ENCODE measurements around the gene CDK17. TPM values are rescaled to one million over a fixed set of nuclear protein-coding genes. Genes with fewer than 3 reads are reported as not detected.

The CDK17 gene
- total RNA-seq, 1 experiment from 2014 or later = 21.4 TPM

DNA sequence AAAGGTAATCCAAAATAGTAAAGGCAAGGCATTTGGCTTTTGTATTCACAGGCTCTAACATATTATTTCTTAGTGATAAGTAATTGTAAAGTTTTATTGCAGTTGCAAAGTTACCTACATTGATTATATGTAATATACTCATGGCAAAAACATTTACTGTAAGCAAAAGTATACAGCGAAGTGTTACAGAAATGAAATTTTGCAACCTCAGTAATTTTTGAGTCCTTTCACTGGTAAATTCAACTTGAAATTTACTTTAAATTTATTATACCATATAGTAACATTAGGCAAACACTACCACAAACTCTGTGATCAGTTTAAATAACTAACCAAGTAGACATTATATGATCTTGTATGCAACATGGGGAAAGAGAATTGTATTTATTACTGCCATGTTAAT, 89.0 kb downstream of the CDK17 start:
- H3K9me2 ChIP-seq (ENCODE audit: insufficient read depth) = no peaks in the 10 kb centered on the region
- peaks cover 7% of the 10 kb centered on the region in 2 experiments; a peak in 3 of 4 replicates for H3K4me1 ChIP-seq (ENCODE audit: control insufficient read depth in 1 of 2, insufficient read depth in 2 of 2, low read length in 2 of 2)
- DNase-seq (ENCODE audit: low read depth, low spot score) (no peak), ATAC-seq (no peak)
- no peak overlapping the region for H3K4me3 ChIP-seq (replicated peaks in 1 of 2; ENCODE audit: low read depth in 1 of 2, low read length in 2 of 2)
- CTCF ChIA-PET = no interaction called here
- intact Hi-C loops (cut with micrococcal nuclease) = no loop called here
- H2AFZ ChIP-seq (ENCODE audit: low read depth, low read length, poor library complexity, severe bottlenecking) = no peak overlapping the region
- POLR2A ChIA-PET = no interaction called here
- peaks cover 24% of the 10 kb centered on the region for H3K79me2 ChIP-seq (ENCODE audit: insufficient read depth, low read length)
- TF ChIP-seq, protein P1, sequence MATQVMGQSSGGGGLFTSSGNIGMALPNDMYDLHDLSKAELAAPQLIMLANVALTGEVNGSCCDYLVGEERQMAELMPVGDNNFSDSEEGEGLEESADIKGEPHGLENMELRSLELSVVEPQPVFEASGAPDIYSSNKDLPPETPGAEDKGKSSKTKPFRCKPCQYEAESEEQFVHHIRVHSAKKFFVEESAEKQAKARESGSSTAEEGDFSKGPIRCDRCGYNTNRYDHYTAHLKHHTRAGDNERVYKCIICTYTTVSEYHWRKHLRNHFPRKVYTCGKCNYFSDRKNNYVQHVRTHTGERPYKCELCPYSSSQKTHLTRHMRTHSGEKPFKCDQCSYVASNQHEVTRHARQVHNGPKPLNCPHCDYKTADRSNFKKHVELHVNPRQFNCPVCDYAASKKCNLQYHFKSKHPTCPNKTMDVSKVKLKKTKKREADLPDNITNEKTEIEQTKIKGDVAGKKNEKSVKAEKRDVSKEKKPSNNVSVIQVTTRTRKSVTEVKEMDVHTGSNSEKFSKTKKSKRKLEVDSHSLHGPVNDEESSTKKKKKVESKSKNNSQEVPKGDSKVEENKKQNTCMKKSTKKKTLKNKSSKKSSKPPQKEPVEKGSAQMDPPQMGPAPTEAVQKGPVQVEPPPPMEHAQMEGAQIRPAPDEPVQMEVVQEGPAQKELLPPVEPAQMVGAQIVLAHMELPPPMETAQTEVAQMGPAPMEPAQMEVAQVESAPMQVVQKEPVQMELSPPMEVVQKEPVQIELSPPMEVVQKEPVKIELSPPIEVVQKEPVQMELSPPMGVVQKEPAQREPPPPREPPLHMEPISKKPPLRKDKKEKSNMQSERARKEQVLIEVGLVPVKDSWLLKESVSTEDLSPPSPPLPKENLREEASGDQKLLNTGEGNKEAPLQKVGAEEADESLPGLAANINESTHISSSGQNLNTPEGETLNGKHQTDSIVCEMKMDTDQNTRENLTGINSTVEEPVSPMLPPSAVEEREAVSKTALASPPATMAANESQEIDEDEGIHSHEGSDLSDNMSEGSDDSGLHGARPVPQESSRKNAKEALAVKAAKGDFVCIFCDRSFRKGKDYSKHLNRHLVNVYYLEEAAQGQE (IDR thresholded peaks at IDR 0.05; ENCODE audit: low read depth) = no peak
- RAD21 ChIA-PET (ENCODE audit: low non-redundant PET in 1 of 2, low total read pairs in 2 of 2, uncharacterized antibody in 2 of 2, unreplicated experiment in 2 of 2) = no interaction called here
- no peaks in the 10 kb centered on the region for H4K20me1 ChIP-seq (ENCODE audit: insufficient read depth)
- no peaks in the 10 kb centered on the region; a peak in 1 of 4 replicates for H3K36me3 ChIP-seq (ENCODE audit: control insufficient read depth in 1 of 2, insufficient read depth in 2 of 2, low read length in 2 of 2)
- H3K9ac ChIP-seq (ENCODE audit: low read length) = no peak overlapping the region
- no TSS peak for BruUV-seq (replicated peaks)
- H3K27ac ChIP-seq (ENCODE audit: low read depth, low read length) = no peak overlapping the region
- H3K9me3 ChIP-seq (ENCODE audit: control insufficient read depth in 1 of 2, insufficient read depth in 1 of 2, low read depth in 1 of 2, low read length in 2 of 2) = no peaks in the 10 kb centered on the region
- H3K4me2 ChIP-seq (ENCODE audit: low read length) = no peak overlapping the region
- no peaks in the 10 kb centered on the region for H3K27me3 ChIP-seq (ENCODE audit: insufficient read depth, low read length)

DNA sequence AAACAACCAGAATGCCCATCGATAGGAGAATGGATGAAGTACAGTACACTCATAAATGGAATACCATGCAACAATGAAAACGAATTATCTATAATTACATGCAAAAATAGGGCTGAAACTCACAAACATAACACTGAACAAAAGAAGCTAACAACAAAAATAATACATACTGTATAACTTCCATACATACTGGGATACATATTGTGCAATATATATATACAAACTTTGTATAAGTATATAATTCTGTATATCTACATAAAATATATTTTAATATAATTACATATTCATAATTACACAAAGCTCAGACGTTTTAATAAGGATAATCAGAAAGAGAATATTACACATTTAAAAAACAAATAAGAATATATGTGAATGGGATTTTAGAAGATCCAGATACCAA, 90.2 kb downstream of the CDK17 start:
- Histone ChIP-seq H3K36me3 (ENCODE audit: control insufficient read depth in 1 of 2, insufficient read depth in 2 of 2, low read length in 2 of 2) (no peaks in the 10 kb centered on the region; a peak in 1 of 4 replicates), H2AFZ (ENCODE audit: low read depth, low read length, poor library complexity, severe bottlenecking) (no peak overlapping the region), H3K4me3 (replicated peaks in 1 of 2; ENCODE audit: low read depth in 1 of 2, low read length in 2 of 2) (no peak overlapping the region), H3K4me2 (ENCODE audit: low read length) (no peak overlapping the region), H4K20me1 (ENCODE audit: insufficient read depth) (no peaks in the 10 kb centered on the region), H3K9ac (ENCODE audit: low read length) (no peak overlapping the region), H3K4me1 (ENCODE audit: control insufficient read depth in 1 of 2, insufficient read depth in 2 of 2, low read length in 2 of 2) (peaks cover under 1 to 3% of the 10 kb centered on the region in 2 experiments; a peak in 2 of 4 replicates), H3K27me3 (ENCODE audit: insufficient read depth, low read length) (no peaks in the 10 kb centered on the region), H3K79me2 (ENCODE audit: insufficient read depth, low read length) (peaks cover 17% of the 10 kb centered on the region), H3K9me3 (ENCODE audit: control insufficient read depth in 1 of 2, insufficient read depth in 1 of 2, low read depth in 1 of 2, low read length in 2 of 2) (no peaks in the 10 kb centered on the region), H3K9me2 (ENCODE audit: insufficient read depth) (no peaks in the 10 kb centered on the region), H3K27ac (ENCODE audit: low read depth, low read length) (no peak overlapping the region)
- ChIA-PET CTCF (no interaction called here), RAD21 (ENCODE audit: low non-redundant PET in 1 of 2, low total read pairs in 2 of 2, uncharacterized antibody in 2 of 2, unreplicated experiment in 2 of 2) (no interaction called here), POLR2A (no interaction called here)
- no TSS peak for BruUV-seq (replicated peaks)
- DNase-seq (ENCODE audit: low read depth, low spot score) (no peak), ATAC-seq (no peak)
- intact Hi-C loops (cut with micrococcal nuclease) = no loop called here
- TF ChIP-seq JUND (IDR thresholded peaks at IDR 0.05) = no peak

Measured in HCT116 (cell line).